ENCODE data around the gene OR51A7. TPM values are rescaled to one million over a fixed set of nuclear protein-coding genes. Genes with fewer than 3 reads are reported as not detected.
"Not testable (repeated sequence)": the region's sequence is repeated elsewhere in the genome, so short reads cannot be mapped to it uniquely, and the experiment has no call there.

Gene OR51A7
- polyA plus RNA-seq (2013): not detected

- Histone ChIP-seq H3K36me3 (ENCODE audit: control insufficient read depth in 4 of 4, insufficient read depth in 4 of 4, low read length in 3 of 4) (no peaks in the 10 kb centered on the region), H3K27ac (ENCODE audit: insufficient read depth in 1 of 2, low read depth in 1 of 2, low read length in 2 of 2, poor library complexity in 1 of 2, severe bottlenecking in 2 of 2) (no peak within 1 kb of the TSS), H3K9me3 (ENCODE audit: control extremely low read depth in 1 of 5, control insufficient read depth in 4 of 5, insufficient read depth in 2 of 5, low read depth in 1 of 5, low read length in 4 of 5) (peaks cover 0 to 4% (median 0%) of the 10 kb centered on the region in 5 experiments), H3K4me1 (ENCODE audit: control extremely low read depth in 1 of 4, control insufficient read depth in 4 of 4, insufficient read depth in 4 of 4, low read length in 3 of 4) (no peaks in the 10 kb centered on the region), H3K4me3 (ENCODE audit: control insufficient read depth in 1 of 7, extremely low read depth in 1 of 7, insufficient read depth in 4 of 7, low read depth in 2 of 7, low read length in 6 of 7) (no peak within 1 kb of the TSS), H3K27me3 (replicated peaks in 2 of 5; ENCODE audit: control insufficient read depth in 4 of 5, insufficient read depth in 5 of 5, low read length in 4 of 5) (no peaks in the 10 kb centered on the region)
- CTCF ChIA-PET: no interaction called here
- POLR2A ChIA-PET: no interaction called here
- no peak for DNase-seq
These were observed at the start of gene OR51A7 for GRCh38 chr11:4903484-4903883. Gene OR51A7 (plus strand): TSS chr11:4903783. CDS start chr11:4907370, 3,587 bp downstream.

DNA sequence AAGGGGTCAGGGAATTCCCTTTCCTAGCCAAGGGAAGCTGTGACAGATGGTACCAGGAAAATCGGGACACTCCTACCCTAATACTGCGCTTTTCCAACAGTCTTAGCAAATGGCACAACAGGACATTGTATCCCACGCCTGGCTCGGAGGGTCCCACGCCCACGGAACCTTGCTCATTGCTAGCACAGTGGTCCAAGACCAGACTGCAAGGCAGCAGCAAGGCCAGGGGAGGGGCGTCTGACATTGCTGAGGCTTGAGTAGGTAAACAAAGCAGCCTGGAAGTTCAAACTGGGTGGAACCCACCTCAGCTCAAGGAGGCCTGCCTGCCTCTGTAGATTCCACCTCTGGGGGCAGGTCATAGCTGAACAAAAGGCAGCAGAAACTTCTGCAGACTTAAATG is 49.3 kb upstream of the OR51A7 start:
- POLR2A ChIA-PET; H3K9me3 ChIP-seq (ENCODE audit: control extremely low read depth in 1 of 5, control insufficient read depth in 4 of 5, insufficient read depth in 2 of 5, low read depth in 1 of 5, low read length in 4 of 5); DNase-seq; CTCF ChIA-PET; H3K4me1 ChIP-seq (ENCODE audit: control extremely low read depth in 1 of 4, control insufficient read depth in 4 of 4, insufficient read depth in 4 of 4, low read length in 3 of 4); H3K36me3 ChIP-seq (ENCODE audit: control insufficient read depth in 4 of 4, insufficient read depth in 4 of 4, low read length in 3 of 4); H3K27ac ChIP-seq (ENCODE audit: insufficient read depth in 1 of 2, low read depth in 1 of 2, low read length in 2 of 2, poor library complexity in 1 of 2, severe bottlenecking in 2 of 2); H3K27me3 ChIP-seq (replicated peaks in 2 of 5; ENCODE audit: control insufficient read depth in 4 of 5, insufficient read depth in 5 of 5, low read length in 4 of 5); H3K4me3 ChIP-seq (ENCODE audit: control insufficient read depth in 1 of 7, extremely low read depth in 1 of 7, insufficient read depth in 4 of 7, low read depth in 2 of 7, low read length in 6 of 7): not testable (repeated sequence)
- WGBS (ENCODE audit: insufficient coverage): 100% methylated on average over 7 of the region's 7 CpGs

DNA sequence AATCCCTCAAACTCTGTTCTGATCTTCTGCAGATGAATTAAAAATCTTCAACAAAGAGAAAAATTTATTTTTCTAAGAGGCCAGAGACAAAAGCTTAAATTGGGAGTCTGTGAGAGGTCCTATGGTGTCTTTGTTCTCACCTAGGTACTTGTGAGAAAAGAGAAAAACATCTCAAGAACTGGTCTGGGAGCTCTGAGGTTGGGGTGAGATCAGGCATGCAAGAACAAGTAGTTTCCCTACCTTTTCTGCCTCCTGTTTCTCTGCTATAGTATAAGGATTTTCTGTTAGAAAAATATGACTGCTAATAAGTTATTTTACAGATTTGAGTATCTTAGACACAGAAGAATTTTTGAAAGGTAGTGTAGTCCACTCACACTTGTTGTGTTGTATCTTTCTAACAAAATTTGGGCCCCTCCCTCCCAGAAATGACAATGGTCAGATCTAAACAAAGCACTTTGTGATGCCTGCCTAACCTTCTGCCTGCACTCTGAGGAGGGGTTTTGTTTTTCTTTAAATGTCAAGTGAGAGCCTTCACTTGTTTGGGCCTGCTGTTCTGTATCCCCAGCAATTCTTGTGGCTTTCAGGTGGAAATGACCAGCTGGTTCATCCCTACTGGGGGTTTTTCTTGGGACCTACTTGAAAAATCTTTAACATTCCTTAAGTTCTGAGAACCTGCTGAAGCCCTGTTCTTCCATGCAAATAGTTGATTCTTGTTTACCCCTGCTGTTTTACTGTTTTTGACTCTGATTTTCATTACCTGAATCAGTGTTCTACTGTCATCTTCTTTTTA is 40.9 kb upstream of the OR51A7 start:
- Histone ChIP-seq H3K9me3 (ENCODE audit: control extremely low read depth in 1 of 5, control insufficient read depth in 4 of 5, insufficient read depth in 2 of 5, low read depth in 1 of 5, low read length in 4 of 5) (no peaks in the 10 kb centered on the region), H3K4me3 (ENCODE audit: control insufficient read depth in 1 of 7, extremely low read depth in 1 of 7, insufficient read depth in 4 of 7, low read depth in 2 of 7, low read length in 6 of 7) (no peak overlapping the region), H3K36me3 (ENCODE audit: control insufficient read depth in 4 of 4, insufficient read depth in 4 of 4, low read length in 3 of 4) (no peaks in the 10 kb centered on the region), H3K27me3 (replicated peaks in 2 of 5; ENCODE audit: control insufficient read depth in 4 of 5, insufficient read depth in 5 of 5, low read length in 4 of 5) (no peaks in the 10 kb centered on the region), H3K27ac (ENCODE audit: insufficient read depth in 1 of 2, low read depth in 1 of 2, low read length in 2 of 2, poor library complexity in 1 of 2, severe bottlenecking in 2 of 2) (no peak overlapping the region), H3K4me1 (ENCODE audit: control extremely low read depth in 1 of 4, control insufficient read depth in 4 of 4, insufficient read depth in 4 of 4, low read length in 3 of 4) (no peaks in the 10 kb centered on the region)
- ChIA-PET POLR2A (no interaction called here), CTCF (no interaction called here)
- no peak for DNase-seq

GRCh38 chr11:4863876-4864275 is 39.7 kb upstream of the OR51A7 start:
- Histone ChIP-seq H3K4me1 (ENCODE audit: control extremely low read depth in 1 of 4, control insufficient read depth in 4 of 4, insufficient read depth in 4 of 4, low read length in 3 of 4) (no peaks in the 10 kb centered on the region), H3K27me3 (replicated peaks in 2 of 5; ENCODE audit: control insufficient read depth in 4 of 5, insufficient read depth in 5 of 5, low read length in 4 of 5) (no peaks in the 10 kb centered on the region), H3K4me3 (ENCODE audit: control insufficient read depth in 1 of 7, extremely low read depth in 1 of 7, insufficient read depth in 4 of 7, low read depth in 2 of 7, low read length in 6 of 7) (no peak overlapping the region), H3K9me3 (ENCODE audit: control extremely low read depth in 1 of 5, control insufficient read depth in 4 of 5, insufficient read depth in 2 of 5, low read depth in 1 of 5, low read length in 4 of 5) (no peaks in the 10 kb centered on the region), H3K36me3 (ENCODE audit: control insufficient read depth in 4 of 4, insufficient read depth in 4 of 4, low read length in 3 of 4) (no peaks in the 10 kb centered on the region), H3K27ac (ENCODE audit: insufficient read depth in 1 of 2, low read depth in 1 of 2, low read length in 2 of 2, poor library complexity in 1 of 2, severe bottlenecking in 2 of 2) (no peak overlapping the region)
- DNase-seq: no peak
- CTCF ChIA-PET: interaction anchor here (0.6 kb wide), 1 partner anchor 128 kb away, joined by 3 read pairs; no protein-coding TSS in a partner anchor
- POLR2A ChIA-PET: no interaction called here
- WGBS (ENCODE audit: insufficient coverage): 100% methylated on average over 1 of the region's 4 CpGs

- CTCF ChIA-PET: no interaction called here
- DNase-seq: no peak
- H3K9me3 ChIP-seq (ENCODE audit: control extremely low read depth in 1 of 5, control insufficient read depth in 4 of 5, insufficient read depth in 2 of 5, low read depth in 1 of 5, low read length in 4 of 5): no peaks in the 10 kb centered on the region
- H3K4me1 ChIP-seq (ENCODE audit: control extremely low read depth in 1 of 4, control insufficient read depth in 4 of 4, insufficient read depth in 4 of 4, low read length in 3 of 4): no peaks in the 10 kb centered on the region
- WGBS (ENCODE audit: insufficient coverage): 86% methylated on average over 1 of the region's 1 CpG
- POLR2A ChIA-PET: no interaction called here
- no peak overlapping the region for H3K4me3 ChIP-seq (ENCODE audit: control insufficient read depth in 1 of 7, extremely low read depth in 1 of 7, insufficient read depth in 4 of 7, low read depth in 2 of 7, low read length in 6 of 7)
- no peaks in the 10 kb centered on the region for H3K36me3 ChIP-seq (ENCODE audit: control insufficient read depth in 4 of 4, insufficient read depth in 4 of 4, low read length in 3 of 4)
- H3K27ac ChIP-seq (ENCODE audit: insufficient read depth in 1 of 2, low read depth in 1 of 2, low read length in 2 of 2, poor library complexity in 1 of 2, severe bottlenecking in 2 of 2): no peak overlapping the region
- no peaks in the 10 kb centered on the region for H3K27me3 ChIP-seq (replicated peaks in 2 of 5; ENCODE audit: control insufficient read depth in 4 of 5, insufficient read depth in 5 of 5, low read length in 4 of 5)
These were observed 37.7 kb upstream of the OR51A7 start for GRCh38 chr11:4865855-4866254.

GRCh38 chr11:4881188-4881587 is 22.4 kb upstream of the OR51A7 start:
- no peaks in the 10 kb centered on the region for H3K36me3 ChIP-seq (ENCODE audit: control insufficient read depth in 4 of 4, insufficient read depth in 4 of 4, low read length in 3 of 4)
- H3K27ac ChIP-seq (ENCODE audit: insufficient read depth in 1 of 2, low read depth in 1 of 2, low read length in 2 of 2, poor library complexity in 1 of 2, severe bottlenecking in 2 of 2): no peak overlapping the region
- ChIA-PET POLR2A (no interaction called here), CTCF (no interaction called here)
- WGBS (ENCODE audit: insufficient coverage): 95% methylated on average over 4 of the region's 4 CpGs
- DNase-seq: no peak
- no peaks in the 10 kb centered on the region for H3K9me3 ChIP-seq (ENCODE audit: control extremely low read depth in 1 of 5, control insufficient read depth in 4 of 5, insufficient read depth in 2 of 5, low read depth in 1 of 5, low read length in 4 of 5)
- H3K4me3 ChIP-seq (ENCODE audit: control insufficient read depth in 1 of 7, extremely low read depth in 1 of 7, insufficient read depth in 4 of 7, low read depth in 2 of 7, low read length in 6 of 7): no peak overlapping the region
- H3K4me1 ChIP-seq (ENCODE audit: control extremely low read depth in 1 of 4, control insufficient read depth in 4 of 4, insufficient read depth in 4 of 4, low read length in 3 of 4): no peaks in the 10 kb centered on the region
- peaks cover 0 to 1% (median 0%) of the 10 kb centered on the region in 5 experiments for H3K27me3 ChIP-seq (replicated peaks in 2 of 5; ENCODE audit: control insufficient read depth in 4 of 5, insufficient read depth in 5 of 5, low read length in 4 of 5)

DNA sequence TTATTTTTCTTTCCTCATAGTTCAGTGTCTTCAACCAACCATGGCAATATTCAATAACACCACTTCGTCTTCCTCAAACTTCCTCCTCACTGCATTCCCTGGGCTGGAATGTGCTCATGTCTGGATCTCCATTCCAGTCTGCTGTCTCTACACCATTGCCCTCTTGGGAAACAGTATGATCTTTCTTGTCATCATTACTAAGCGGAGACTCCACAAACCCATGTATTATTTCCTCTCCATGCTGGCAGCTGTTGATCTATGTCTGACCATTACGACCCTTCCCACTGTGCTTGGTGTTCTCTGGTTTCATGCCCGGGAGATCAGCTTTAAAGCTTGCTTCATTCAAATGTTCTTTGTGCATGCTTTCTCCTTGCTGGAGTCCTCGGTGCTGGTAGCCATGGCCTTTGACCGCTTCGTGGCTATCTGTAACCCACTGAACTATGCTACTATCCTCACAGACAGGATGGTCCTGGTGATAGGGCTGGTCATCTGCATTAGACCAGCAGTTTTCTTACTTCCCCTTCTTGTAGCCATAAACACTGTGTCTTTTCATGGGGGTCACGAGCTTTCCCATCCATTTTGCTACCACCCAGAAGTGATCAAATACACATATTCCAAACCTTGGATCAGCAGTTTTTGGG is 21.6 kb upstream of the OR51A7 start, which contains the start of gene OR51T1:
OR51T1 (plus strand) TSS at position 41 of the 641 bp plus-strand sequence; CDS start at position 41, 0 bp downstream.
- 97% methylated on average over 5 of the region's 8 CpGs for WGBS (ENCODE audit: insufficient coverage)
- no peak within 1 kb of the TSS for H3K27ac ChIP-seq (ENCODE audit: insufficient read depth in 1 of 2, low read depth in 1 of 2, low read length in 2 of 2, poor library complexity in 1 of 2, severe bottlenecking in 2 of 2)
- no peaks in the 10 kb centered on the region for H3K9me3 ChIP-seq (ENCODE audit: control extremely low read depth in 1 of 5, control insufficient read depth in 4 of 5, insufficient read depth in 2 of 5, low read depth in 1 of 5, low read length in 4 of 5)
- no peak within 1 kb of the TSS for H3K4me3 ChIP-seq (ENCODE audit: control insufficient read depth in 1 of 7, extremely low read depth in 1 of 7, insufficient read depth in 4 of 7, low read depth in 2 of 7, low read length in 6 of 7)
- POLR2A ChIA-PET: no interaction called here
- no peak for DNase-seq
- CTCF ChIA-PET: no interaction called here
- H3K4me1 ChIP-seq (ENCODE audit: control extremely low read depth in 1 of 4, control insufficient read depth in 4 of 4, insufficient read depth in 4 of 4, low read length in 3 of 4): no peaks in the 10 kb centered on the region
- no peaks in the 10 kb centered on the region for H3K36me3 ChIP-seq (ENCODE audit: control insufficient read depth in 4 of 4, insufficient read depth in 4 of 4, low read length in 3 of 4)
- peaks cover 0 to 1% (median 0%) of the 10 kb centered on the region in 5 experiments for H3K27me3 ChIP-seq (replicated peaks in 2 of 5; ENCODE audit: control insufficient read depth in 4 of 5, insufficient read depth in 5 of 5, low read length in 4 of 5)
